BLaER1 treated with 17β-estradiol and CSF1 and Interleukin-3, amounts not matched to agents 10 nM and 100 nM (cell line): Measurements from ENCODE around the gene HHLA2.
"Not testable (repeated sequence)": the region's sequence is repeated elsewhere in the genome, so short reads cannot be mapped to it uniquely, and the experiment has no call there.

Source experiments
- H3K27ac ChIP-seq, 11 experiments: shearing (Covaris generic); formaldehyde crosslinking; 2 replicates each; pipeline ENCODE4 v1.8.1; 2022
- H3K27me3 ChIP-seq, 11 experiments: shearing (Covaris generic); formaldehyde crosslinking; 2 replicates each; pipeline ENCODE4 v1.8.1; 2022
- H3K36me3 ChIP-seq, 11 experiments: shearing (Covaris generic); formaldehyde crosslinking; 2 replicates each; pipeline ENCODE4 v1.8.1; 2022
- H3K4me1 ChIP-seq, 10 experiments: shearing (Covaris generic); formaldehyde crosslinking; 2 replicates each; pipeline ENCODE4 v1.8.1; 2022
- H3K4me2 ChIP-seq, 11 experiments: shearing (Covaris generic); formaldehyde crosslinking; 2 replicates each; pipeline ENCODE4 v1.8.1; 2022
- H3K4me3 ChIP-seq, 10 experiments: shearing (Covaris generic); formaldehyde crosslinking; 2 replicates each; pipeline ENCODE4 v1.8.1; 2022
- H3K9ac ChIP-seq, 11 experiments: shearing (Covaris generic); formaldehyde crosslinking; 2 replicates each; pipeline ENCODE4 v1.8.1; 2022
- H3K9me3 ChIP-seq, 11 experiments: shearing (Covaris generic); formaldehyde crosslinking; replicated peaks in 1 of 11; 2 replicates each; pipeline ENCODE4 v1.8.1; 2022
- H4K20me1 ChIP-seq, 11 experiments: shearing (Covaris generic); formaldehyde crosslinking; 2 replicates each; pipeline ENCODE4 v1.8.1; 2022
- Cebpa-rat ChIP-seq, 11 experiments: shearing (Covaris generic); IDR thresholded peaks; 2 replicates each; pipeline ENCODE4 v1.8.1; 2022

HHLA2 gene

DNA sequence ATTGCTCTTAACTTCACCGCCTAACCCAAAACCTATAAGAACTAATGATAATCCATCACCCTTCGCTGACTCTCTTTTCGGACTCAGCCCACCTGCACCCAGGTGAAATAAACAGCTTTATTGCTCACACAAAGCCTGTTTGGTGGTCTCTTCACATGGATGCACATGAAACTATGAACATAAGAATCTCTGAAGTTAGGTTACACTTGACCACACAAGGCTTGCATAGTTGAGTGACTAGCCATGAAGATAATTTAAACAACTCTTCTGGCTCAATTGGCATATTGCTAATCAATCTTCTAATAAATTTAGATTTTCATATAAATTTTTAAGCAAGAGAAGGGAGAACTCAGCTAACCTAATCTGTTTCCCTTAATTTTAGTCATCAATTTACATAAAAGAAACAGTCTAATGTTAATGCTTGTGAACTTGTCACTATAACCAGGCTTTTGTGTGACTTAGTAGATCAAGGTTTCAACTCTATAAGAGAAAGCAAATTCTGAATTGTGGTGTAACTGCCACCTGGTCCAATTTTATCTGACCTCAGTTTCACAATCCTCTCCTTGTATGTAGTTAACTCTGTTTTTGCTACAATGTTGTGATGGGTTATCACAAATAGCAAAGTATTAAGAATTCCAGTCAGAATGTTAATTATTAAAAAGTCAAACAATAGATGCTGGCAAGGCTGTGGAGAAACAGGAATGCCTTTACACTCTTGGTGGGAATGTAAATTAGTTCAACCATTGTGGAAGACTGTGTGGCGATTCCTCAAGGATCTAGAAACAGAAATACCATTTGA, 82.0 kb downstream of the HHLA2 start:
- Histone ChIP-seq H3K27ac (no peak overlapping the region), H3K4me3 (no peak overlapping the region), H3K4me1 (no peaks in the 10 kb centered on the region), H3K9me3 (0 out of 22 replicates have a peak, but pooled peaks cover 0 to 5% (median 0%) of the 10 kb centered on the region in 11 experiments), H3K36me3 (no peaks in the 10 kb centered on the region), H3K4me2 (no peak overlapping the region), H3K9ac (no peak overlapping the region), H3K27me3 (no peaks in the 10 kb centered on the region), H4K20me1 (no peaks in the 10 kb centered on the region)
- no peak for TF ChIP-seq Cebpa-rat (IDR thresholded peaks at IDR 0.05)

DNA sequence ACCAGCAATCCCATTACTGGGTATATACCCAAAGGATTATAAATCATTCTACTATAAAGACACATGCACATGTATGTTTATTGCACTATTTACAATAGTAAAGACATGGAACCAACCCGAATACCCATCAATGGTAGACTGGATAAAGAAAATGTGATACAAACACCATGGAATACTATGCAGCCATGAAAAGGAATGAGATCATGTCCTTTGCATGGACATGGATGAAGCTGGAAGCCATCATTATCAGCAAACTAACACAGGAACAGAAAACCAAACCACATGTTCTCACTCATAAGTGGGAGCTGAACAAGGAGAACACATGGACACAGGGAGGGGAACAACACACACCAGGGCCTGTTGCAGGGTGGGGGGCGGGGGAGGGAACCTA, 82.6 kb downstream of the HHLA2 start:
- H4K20me1 ChIP-seq, H3K27me3 ChIP-seq, H3K36me3 ChIP-seq, H3K9ac ChIP-seq, H3K4me3 ChIP-seq, H3K9me3 ChIP-seq, H3K4me2 ChIP-seq, H3K4me1 ChIP-seq, H3K27ac ChIP-seq: not testable (repeated sequence)

DNA sequence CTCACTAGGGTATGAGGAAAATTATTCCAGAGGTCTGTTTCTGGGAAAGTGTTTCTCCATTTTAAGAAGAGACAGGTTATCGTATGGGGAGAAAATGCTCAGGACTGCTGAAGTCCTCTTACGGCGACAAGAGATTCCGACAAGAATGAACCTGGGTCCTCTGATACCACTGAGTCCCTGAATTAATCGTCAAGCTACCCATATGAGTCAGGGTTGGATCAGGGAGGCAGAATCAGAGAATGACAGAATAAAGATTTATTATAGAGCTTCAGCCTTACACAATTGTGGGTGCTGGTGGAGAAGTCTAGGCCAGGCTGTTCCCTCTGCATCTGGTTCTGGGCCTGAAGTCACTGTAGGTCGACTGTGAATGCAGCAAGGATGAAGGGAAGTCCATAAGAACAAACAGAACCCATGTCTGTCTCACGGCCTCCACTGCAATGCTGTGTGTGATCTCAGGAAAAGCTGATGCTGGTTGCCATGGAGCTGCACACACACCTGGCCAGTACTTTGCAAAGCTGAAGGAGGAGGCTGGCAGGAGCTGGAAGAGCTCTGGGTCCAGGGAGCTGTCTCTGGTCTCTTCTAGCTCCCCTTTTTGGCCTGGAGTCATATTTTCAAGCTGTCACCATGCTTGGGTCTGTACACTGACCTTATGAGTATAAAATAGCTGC, 83.9 kb downstream of the HHLA2 start:
- no peaks in the 10 kb centered on the region for H3K27me3 ChIP-seq
- no peak overlapping the region for H3K9ac ChIP-seq
- H4K20me1 ChIP-seq: no peaks in the 10 kb centered on the region
- no peak overlapping the region for H3K4me2 ChIP-seq
- TF ChIP-seq Cebpa-rat (IDR thresholded peaks at IDR 0.05): no peak
- H3K27ac ChIP-seq: no peak overlapping the region
- no peak overlapping the region for H3K4me3 ChIP-seq
- no peaks in the 10 kb centered on the region for H3K36me3 ChIP-seq
- no peaks in the 10 kb centered on the region for H3K4me1 ChIP-seq
- H3K9me3 ChIP-seq: 0 out of 22 replicates have a peak, but pooled peaks cover 0 to 5% (median 0%) of the 10 kb centered on the region in 11 experiments

DNA sequence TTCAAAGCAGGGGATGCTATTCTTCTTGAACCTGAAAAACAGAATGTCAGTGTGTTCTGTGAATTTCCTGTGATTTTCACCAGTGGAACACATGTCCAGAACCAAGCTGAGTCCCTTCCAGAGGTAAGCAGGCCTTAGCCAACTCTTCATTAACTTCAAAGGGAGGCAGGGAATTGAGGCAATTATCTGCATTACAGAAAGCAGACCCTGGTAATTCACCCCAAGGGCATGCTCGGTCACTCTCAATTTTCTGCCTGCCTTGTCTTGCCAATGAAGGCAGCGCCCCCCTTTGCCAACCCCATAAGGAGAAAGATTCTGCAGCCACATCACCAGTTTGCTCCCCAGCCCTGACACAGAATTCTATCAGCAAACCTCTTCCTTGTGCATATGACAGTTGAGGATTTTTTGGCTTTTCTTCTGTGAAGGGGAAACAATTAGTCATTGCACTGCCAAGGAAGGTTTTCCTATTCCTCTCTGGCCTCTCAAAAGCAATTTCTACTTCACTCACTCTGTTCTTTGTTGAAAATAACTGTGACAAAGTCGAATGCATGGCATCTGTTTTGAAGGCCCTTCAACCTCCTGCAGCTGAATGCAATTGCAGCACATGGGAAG, 85.3 kb downstream of the HHLA2 start:
- H4K20me1 ChIP-seq: no peaks in the 10 kb centered on the region
- no peak overlapping the region for H3K9ac ChIP-seq
- H3K4me1 ChIP-seq: no peaks in the 10 kb centered on the region
- TF ChIP-seq Cebpa-rat (IDR thresholded peaks at IDR 0.05): no peak
- H3K36me3 ChIP-seq: no peaks in the 10 kb centered on the region
- H3K27me3 ChIP-seq: no peaks in the 10 kb centered on the region
- H3K9me3 ChIP-seq: 0 out of 22 replicates have a peak, but pooled peaks cover 0 to 5% (median 0%) of the 10 kb centered on the region in 11 experiments
- no peak overlapping the region for H3K27ac ChIP-seq
- H3K4me2 ChIP-seq: no peak overlapping the region
- H3K4me3 ChIP-seq: no peak overlapping the region

DNA sequence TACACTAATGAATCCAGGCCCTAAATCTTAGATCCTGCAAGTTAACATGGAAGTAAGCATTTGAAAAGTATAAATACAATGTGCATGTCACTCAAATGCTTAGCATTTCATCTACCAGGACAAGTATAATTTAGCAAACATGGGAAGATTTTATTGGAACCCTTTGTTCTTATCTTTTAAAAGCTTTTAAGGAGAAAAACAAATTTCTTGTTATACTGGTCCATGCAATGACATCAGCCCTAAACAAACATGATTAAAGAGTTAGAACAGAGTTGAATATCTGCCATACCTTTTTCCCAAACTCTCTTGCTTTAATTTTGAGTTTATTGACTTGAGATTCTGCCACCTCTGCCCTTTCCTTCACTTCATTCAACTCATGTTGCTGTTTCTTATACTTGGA, 87.0 kb downstream of the HHLA2 start:
- no peak overlapping the region for H3K9ac ChIP-seq
- no peak for TF ChIP-seq Cebpa-rat (IDR thresholded peaks at IDR 0.05)
- H3K4me2 ChIP-seq: no peak overlapping the region
- no peaks in the 10 kb centered on the region for H3K27me3 ChIP-seq
- H4K20me1 ChIP-seq: no peaks in the 10 kb centered on the region
- no peak overlapping the region for H3K4me3 ChIP-seq
- 0 out of 22 replicates have a peak, but pooled peaks cover 0 to 5% (median 0%) of the 10 kb centered on the region in 11 experiments for H3K9me3 ChIP-seq
- peaks cover 0 to 8% (median 5%) of the 10 kb centered on the region in 10 experiments; a peak in 12 of 20 replicates for H3K4me1 ChIP-seq
- no peaks in the 10 kb centered on the region for H3K36me3 ChIP-seq
- no peak overlapping the region for H3K27ac ChIP-seq

DNA sequence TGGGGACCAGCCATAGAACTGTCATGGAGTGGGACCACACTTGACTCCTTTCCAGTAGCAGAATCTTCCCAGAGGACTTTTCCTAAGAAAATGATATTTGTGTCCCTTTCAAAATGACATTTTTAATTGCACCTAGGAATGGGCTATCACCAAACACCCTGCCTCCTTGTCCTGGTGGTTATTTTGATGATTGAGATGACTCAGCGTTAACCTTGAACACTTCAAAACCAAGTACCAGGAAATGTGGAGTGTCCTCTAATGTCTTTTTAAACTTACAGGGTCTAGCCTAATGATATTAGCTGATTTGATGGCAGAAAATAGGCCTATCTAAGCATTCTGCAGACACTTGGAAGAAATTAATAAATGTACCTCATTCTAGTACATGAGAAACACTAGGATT, 90.7 kb downstream of the HHLA2 start:
- Histone ChIP-seq H4K20me1 (no peaks in the 10 kb centered on the region), H3K4me3 (no peak overlapping the region), H3K27me3 (no peaks in the 10 kb centered on the region), H3K9me3 (no peaks in the 10 kb centered on the region), H3K4me2 (no peak overlapping the region), H3K27ac (no peak overlapping the region), H3K9ac (no peak overlapping the region), H3K36me3 (no peaks in the 10 kb centered on the region), H3K4me1 (peaks cover 0 to 15% (median 11%) of the 10 kb centered on the region in 10 experiments; a peak in 13 of 20 replicates)
- no peak for TF ChIP-seq Cebpa-rat (IDR thresholded peaks at IDR 0.05)

DNA sequence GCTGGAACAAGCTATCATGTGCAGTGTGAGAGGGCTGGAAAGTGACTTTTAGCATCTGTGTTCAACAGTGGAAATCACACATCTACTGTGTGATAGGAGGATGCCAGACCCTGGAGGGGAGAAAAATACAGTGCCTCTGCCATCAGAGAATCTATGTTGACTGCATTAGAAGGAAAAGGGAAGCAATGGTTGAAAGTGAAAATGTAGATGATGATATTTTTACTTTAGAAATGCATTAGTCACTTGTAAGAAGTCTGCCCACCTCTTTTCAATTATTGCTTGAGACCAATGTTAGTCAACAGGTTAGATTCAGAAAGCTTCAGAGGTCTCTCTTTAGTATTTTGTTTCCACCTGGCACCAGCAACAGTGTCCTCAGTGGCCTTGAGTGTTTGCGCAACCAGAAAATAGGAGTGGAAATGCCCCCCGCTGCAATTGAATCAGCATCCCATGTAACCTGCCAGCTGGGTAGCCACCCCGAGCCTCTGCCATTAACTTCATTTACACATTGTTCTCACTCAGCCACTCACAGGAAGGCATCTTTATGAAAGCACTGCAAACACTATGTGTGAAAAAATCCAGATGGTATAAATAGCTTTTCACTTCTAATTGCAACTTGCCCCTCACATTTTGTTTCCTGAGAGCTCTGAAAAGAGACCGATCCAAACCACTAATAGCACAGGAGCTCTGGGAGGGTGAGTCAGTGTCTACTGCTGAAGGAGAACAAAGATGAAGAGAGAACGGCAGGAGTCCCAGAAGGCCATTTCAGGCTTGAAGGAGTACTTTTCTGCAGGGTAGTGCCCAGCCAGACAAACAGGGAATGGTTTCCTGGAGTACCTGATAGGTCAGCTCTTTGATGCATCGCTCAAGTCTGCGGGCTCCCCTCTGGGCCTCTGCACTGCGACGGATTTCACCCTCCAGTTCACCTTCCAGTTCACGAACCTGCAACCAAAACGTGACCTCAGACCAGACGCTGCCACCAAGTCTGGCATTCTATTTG, 92.1 kb downstream of the HHLA2 start:
- peaks cover 0 to 15% (median 11%) of the 10 kb centered on the region in 10 experiments; a peak in 13 of 20 replicates for H3K4me1 ChIP-seq
- TF ChIP-seq Cebpa-rat (IDR thresholded peaks at IDR 0.05): peak in 1 of 11 experiments; percentile 33; a peak in 1 of 22 replicates
- no peak overlapping the region for H3K4me3 ChIP-seq
- H3K4me2 ChIP-seq: peak overlapping the region; percentile 4 to 59 (median 20); a peak in 17 of 22 replicates
- H3K9ac ChIP-seq: no peak overlapping the region
- H3K27ac ChIP-seq: no peak overlapping the region
- H4K20me1 ChIP-seq: no peaks in the 10 kb centered on the region
- H3K36me3 ChIP-seq: no peaks in the 10 kb centered on the region
- no peaks in the 10 kb centered on the region for H3K27me3 ChIP-seq
- H3K9me3 ChIP-seq: 0 out of 22 replicates have a peak, but pooled peaks cover 0 to 4% (median 0%) of the 10 kb centered on the region in 11 experiments

DNA sequence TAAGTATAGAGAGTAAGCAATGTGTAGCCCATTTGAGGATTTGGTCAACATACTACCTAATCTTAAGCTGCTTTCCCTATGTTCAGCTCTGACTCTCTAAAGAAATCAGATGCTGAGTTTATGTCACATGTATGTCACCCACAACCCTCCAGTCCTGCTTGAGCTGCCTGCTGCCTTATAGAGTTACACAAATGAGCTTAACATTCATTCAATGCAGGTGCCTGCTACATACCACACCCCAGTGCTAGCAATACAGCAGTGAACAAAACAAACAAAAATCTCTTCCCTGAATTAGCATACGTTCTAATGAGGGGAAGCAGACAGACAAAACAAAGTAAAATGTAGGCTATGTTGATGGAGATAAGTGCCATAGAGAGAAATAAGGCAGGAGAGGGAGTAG, 93.0 kb downstream of the HHLA2 start:
- H3K27ac ChIP-seq: no peak overlapping the region
- TF ChIP-seq Cebpa-rat (IDR thresholded peaks at IDR 0.05): no peak
- H3K4me1 ChIP-seq: peaks cover 0 to 15% (median 12%) of the 10 kb centered on the region in 10 experiments; a peak in 13 of 20 replicates
- H3K9ac ChIP-seq: no peak overlapping the region
- no peaks in the 10 kb centered on the region for H4K20me1 ChIP-seq
- 0 out of 22 replicates have a peak, but pooled peaks cover 0 to 4% (median 0%) of the 10 kb centered on the region in 11 experiments for H3K9me3 ChIP-seq
- H3K4me2 ChIP-seq: no peak overlapping the region; a peak in 1 of 22 replicates
- H3K4me3 ChIP-seq: no peak overlapping the region
- no peaks in the 10 kb centered on the region for H3K27me3 ChIP-seq
- no peaks in the 10 kb centered on the region for H3K36me3 ChIP-seq
